Prostate gland (tissue), 2 donors: Measurements from ENCODE around the gene TOMM70.

ENCODE experiments used
- POLR2AphosphoS5 ChIP-seq: sonication (generic); formaldehyde crosslinking; IDR thresholded peaks from one replicate; pipeline ENCODE4 v1.6.1; 2017; ENCODE audit warnings: antibody characterized with exemption
- TF ChIP-seq, protein P1 (sequence below), 4 experiments: fragments of 200-600 bp in 2 of 4; fragments of 450-650 bp in 2 of 4; sonication (generic) in 2 of 4; IDR thresholded peaks; 1 replicate in 3 of 4; 2 replicates in 1 of 4; pipeline ENCODE4 v1.5.1; 2016 to 2019; ENCODE audit warnings: antibody characterized with exemption in 4 of 4, mild to moderate bottlenecking in 2 of 4, moderate library complexity in 2 of 4

DNA sequence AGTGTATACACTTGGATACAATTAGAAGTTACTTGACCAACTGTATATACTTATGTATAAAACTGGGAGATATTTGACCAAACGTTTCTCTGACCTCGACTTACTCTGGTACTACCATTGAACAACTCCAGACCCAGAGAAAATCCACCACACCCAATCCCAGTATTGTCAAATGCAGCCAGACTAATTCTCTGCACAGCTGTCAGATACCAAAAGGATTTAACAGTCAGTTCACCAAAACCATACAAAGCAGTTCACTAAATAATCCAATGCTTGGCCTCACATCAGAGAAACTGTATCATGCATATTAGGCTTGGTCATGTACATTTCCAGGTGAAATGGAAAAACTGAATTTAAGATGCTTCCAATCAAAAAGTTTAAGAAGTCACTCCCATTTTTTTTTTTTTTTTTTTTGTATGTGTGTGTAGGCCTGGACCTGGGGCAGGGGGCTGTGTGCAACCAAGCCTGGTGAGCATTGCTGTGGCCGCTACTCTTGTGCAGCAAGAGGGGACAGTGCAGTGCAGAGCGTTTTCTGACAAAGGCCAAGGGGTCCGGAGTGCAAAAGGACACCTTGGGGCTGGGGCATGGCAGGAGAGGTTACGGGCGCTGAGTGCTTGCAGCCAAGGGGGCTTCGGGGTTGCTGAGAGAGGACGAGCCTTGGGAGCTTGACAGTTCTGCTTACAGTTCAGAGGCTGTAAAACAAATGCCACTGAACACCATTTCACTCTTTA, 1.4 kb downstream of the TOMM70 start:
- TF ChIP-seq, protein P1, sequence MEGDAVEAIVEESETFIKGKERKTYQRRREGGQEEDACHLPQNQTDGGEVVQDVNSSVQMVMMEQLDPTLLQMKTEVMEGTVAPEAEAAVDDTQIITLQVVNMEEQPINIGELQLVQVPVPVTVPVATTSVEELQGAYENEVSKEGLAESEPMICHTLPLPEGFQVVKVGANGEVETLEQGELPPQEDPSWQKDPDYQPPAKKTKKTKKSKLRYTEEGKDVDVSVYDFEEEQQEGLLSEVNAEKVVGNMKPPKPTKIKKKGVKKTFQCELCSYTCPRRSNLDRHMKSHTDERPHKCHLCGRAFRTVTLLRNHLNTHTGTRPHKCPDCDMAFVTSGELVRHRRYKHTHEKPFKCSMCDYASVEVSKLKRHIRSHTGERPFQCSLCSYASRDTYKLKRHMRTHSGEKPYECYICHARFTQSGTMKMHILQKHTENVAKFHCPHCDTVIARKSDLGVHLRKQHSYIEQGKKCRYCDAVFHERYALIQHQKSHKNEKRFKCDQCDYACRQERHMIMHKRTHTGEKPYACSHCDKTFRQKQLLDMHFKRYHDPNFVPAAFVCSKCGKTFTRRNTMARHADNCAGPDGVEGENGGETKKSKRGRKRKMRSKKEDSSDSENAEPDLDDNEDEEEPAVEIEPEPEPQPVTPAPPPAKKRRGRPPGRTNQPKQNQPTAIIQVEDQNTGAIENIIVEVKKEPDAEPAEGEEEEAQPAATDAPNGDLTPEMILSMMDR (IDR thresholded peaks at IDR 0.05) = no peak
- TF ChIP-seq POLR2AphosphoS5 = no peak
